Endothelial cell of coronary artery (primary cell): ENCODE measurements around the gene MAP2. TPM values are rescaled to one million over a fixed set of nuclear protein-coding genes. Genes with fewer than 3 reads are reported as not detected.

Source experiments
- total RNA-seq: library from RNA; depleted of rRNA; stranded (reverse); fragments of >200 nt; gene quantifications from 2 replicates; pipeline ENCODE4 v1.2.3, GENCODE V29; 2014

The MAP2 gene, protein sequence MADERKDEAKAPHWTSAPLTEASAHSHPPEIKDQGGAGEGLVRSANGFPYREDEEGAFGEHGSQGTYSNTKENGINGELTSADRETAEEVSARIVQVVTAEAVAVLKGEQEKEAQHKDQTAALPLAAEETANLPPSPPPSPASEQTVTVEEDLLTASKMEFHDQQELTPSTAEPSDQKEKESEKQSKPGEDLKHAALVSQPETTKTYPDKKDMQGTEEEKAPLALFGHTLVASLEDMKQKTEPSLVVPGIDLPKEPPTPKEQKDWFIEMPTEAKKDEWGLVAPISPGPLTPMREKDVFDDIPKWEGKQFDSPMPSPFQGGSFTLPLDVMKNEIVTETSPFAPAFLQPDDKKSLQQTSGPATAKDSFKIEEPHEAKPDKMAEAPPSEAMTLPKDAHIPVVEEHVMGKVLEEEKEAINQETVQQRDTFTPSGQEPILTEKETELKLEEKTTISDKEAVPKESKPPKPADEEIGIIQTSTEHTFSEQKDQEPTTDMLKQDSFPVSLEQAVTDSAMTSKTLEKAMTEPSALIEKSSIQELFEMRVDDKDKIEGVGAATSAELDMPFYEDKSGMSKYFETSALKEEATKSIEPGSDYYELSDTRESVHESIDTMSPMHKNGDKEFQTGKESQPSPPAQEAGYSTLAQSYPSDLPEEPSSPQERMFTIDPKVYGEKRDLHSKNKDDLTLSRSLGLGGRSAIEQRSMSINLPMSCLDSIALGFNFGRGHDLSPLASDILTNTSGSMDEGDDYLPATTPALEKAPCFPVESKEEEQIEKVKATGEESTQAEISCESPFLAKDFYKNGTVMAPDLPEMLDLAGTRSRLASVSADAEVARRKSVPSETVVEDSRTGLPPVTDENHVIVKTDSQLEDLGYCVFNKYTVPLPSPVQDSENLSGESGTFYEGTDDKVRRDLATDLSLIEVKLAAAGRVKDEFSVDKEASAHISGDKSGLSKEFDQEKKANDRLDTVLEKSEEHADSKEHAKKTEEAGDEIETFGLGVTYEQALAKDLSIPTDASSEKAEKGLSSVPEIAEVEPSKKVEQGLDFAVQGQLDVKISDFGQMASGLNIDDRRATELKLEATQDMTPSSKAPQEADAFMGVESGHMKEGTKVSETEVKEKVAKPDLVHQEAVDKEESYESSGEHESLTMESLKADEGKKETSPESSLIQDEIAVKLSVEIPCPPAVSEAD (N-terminal part only)
- 8.8 and 9.2 TPM in 2 replicates for total RNA-seq

DNA sequence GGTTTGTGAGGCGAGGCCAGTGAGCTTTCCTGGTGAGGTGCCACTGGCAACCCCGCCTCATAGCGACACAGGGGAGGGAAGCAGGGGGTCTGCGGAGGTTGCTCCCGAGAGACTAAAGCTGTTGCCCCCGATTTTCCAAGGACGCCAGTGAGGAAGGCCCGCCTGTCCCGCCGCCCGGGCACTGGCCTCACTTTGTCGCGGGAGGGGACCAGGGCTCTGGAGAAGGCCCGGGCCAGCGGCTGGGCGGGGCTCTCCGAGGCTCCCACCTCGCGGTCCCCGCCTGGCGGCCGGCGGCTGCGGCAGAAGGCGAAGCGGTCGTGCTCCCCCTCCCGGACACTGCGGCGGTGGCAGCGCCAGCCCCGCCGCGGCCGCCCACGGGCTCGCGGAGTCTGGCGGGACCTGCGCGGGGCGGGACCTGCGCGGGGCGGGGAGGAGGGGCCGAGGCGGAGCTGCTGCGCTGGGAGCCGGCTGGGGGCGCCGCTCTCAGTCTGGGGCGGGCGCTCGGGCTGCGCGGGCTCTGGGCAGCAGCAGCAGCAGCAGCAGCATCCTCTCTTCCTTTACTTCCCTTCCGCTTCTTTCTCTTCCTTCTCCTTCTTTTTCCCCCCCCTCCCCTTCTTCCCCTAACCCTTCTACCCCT is at the start of gene MAP2:
Gene MAP2 (plus strand): TSS at position 486 of the 637 bp plus-strand sequence. CDS start 229,124 bp downstream, outside the sequence.

DNA sequence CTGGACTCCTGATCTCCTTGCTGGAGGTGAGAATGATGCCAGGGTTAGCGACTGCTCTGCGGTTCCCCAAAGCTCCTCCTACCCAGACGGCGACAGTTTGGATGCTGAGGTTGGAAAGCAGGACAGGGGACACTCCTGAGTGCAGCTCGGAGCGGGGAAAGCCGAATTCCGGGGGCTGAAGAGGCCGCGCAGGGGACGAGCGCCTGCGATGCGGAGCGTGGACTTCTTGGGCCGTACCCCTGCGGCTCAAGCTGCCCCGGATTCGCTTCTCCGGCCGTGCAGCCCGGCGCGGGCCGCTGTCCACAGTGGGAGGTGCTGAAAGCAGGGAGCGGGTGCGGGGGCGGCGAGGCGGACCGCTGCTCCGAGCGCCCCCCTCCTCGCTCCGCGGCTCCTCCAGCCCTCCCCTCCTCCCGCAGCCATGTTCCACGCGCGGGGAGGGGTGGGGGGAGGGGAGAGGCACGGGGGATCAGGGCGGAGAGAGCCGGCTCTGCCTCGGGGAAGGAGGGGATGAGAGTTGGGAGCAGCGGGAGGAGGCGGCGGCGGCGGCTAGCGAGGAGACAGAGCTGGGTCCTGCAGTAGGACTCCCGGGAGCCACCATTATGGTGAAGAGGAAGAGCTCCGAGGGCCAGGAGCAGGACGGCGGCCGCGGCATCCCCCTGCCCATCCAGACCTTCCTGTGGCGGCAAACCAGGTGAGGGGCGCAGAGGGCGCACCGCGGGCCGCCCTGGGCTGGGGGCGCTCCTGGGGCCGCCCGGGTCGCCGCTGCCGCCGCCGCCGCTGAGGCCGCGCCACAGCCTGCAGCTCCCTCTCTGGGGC is 347.8 kb downstream of the MAP2 start, which contains the start of gene UNC80:
Gene UNC80 (plus strand): TSS at position 359 of the 816 bp plus-strand sequence. CDS start 241 bp downstream, at position 600.

